ENCODE data around the gene ZNF544. TPM values are rescaled to one million over a fixed set of nuclear protein-coding genes. Genes with fewer than 3 reads are reported as not detected.

Gene ZNF544
- total RNA-seq, 1 donor, result 35.6 TPM

DNA sequence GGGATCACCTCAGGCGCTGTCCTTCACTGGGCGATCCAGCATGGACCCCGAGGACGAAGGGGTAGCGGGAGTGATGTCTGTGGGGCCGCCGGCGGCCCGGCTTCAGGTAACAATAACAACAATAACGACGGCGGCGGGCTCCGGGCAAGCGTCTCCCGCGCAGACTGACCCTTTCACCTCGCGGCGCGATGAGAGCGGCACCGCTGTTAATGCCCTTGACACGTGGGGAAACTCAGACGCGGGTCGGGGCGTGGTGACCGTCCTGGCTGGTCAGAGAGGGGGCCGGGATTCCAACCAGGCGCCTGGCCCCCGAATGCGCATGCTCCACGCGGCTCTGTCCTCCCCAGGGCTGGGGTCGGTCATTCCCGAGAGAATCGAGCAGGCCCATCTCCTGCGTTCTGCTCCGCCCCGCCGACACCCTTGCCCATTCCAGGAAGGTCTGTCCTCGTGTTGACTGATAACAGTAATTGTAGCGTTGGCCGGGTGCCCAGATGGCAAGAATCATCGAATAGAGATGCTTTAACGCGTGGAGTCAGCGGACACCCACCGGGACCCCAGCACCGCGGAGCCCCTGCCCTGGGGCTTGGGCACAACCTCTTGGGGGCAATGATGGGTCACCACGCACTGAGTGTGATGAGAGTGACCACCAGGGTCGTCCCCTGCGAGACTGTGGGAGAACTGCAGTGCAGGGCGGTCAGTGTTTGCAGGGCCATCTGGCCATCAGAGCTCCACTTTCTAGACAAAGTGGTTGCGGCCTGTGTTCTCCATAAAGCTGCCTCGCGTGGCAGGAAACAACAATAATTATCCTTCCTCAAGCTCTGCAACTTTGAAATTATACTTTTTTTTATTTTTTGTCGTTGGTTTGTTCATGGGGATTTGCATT, 50.6 kb downstream of the ZNF544 start:
- TF ChIP-seq, protein P1, sequence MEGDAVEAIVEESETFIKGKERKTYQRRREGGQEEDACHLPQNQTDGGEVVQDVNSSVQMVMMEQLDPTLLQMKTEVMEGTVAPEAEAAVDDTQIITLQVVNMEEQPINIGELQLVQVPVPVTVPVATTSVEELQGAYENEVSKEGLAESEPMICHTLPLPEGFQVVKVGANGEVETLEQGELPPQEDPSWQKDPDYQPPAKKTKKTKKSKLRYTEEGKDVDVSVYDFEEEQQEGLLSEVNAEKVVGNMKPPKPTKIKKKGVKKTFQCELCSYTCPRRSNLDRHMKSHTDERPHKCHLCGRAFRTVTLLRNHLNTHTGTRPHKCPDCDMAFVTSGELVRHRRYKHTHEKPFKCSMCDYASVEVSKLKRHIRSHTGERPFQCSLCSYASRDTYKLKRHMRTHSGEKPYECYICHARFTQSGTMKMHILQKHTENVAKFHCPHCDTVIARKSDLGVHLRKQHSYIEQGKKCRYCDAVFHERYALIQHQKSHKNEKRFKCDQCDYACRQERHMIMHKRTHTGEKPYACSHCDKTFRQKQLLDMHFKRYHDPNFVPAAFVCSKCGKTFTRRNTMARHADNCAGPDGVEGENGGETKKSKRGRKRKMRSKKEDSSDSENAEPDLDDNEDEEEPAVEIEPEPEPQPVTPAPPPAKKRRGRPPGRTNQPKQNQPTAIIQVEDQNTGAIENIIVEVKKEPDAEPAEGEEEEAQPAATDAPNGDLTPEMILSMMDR (IDR thresholded peaks at IDR 0.05; ENCODE audit: insufficient read depth, low read length), result no peak
- DNase-seq (ENCODE audit: low read depth), result peak; percentile 74
- peak overlapping the region; percentile 88 for H3K4me3 ChIP-seq (ENCODE audit: low read depth, low read length)

DNA sequence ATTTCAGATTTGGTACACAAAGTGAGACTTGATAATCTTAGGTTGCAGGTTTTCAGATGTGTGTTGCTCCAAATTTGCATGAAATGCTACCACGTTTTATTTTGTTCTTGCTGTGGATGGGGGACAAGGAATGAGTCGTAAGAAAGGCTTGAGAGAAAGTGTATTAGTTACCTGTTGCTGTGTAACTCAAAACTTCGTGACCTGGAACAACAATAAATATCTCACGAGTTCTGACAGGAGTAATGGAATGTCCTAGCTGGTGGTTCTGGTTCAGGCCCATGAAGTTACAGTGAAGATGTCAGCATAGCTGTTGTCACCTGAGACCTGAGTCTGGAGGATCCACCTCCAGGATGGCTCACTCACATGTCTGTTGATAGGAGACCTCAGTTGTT, 51.2 kb downstream of the ZNF544 start:
- TF ChIP-seq, protein P1 (IDR thresholded peaks at IDR 0.05; ENCODE audit: insufficient read depth, low read length), result no peak
- H3K4me3 ChIP-seq (ENCODE audit: low read depth, low read length), result peak overlapping the region; percentile 88
- no peak for DNase-seq (ENCODE audit: low read depth)

DNA sequence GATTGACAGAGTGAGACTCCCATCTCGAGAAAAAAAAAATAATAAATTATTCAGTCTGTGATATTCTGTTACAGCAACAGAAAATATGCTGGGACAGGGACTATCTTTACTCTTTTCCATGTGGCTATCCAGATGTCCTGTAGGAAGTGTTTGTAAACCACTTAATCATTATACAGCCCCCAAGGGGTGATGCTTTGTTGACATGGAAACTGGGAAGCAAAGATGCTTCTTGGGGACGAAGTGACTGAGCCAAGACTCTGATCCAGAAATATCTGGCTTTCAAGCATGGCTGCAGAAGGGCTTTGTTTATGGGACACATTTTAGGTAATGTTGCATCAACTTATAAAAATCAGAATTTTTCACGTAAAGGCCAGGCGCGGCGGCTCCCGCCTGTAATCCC, 55.5 kb downstream of the ZNF544 start:
- no peak overlapping the region for H3K4me3 ChIP-seq (ENCODE audit: low read depth, low read length)
- TF ChIP-seq, protein P1 (IDR thresholded peaks at IDR 0.05; ENCODE audit: insufficient read depth, low read length), result no peak
- DNase-seq (ENCODE audit: low read depth), result no peak

DNA sequence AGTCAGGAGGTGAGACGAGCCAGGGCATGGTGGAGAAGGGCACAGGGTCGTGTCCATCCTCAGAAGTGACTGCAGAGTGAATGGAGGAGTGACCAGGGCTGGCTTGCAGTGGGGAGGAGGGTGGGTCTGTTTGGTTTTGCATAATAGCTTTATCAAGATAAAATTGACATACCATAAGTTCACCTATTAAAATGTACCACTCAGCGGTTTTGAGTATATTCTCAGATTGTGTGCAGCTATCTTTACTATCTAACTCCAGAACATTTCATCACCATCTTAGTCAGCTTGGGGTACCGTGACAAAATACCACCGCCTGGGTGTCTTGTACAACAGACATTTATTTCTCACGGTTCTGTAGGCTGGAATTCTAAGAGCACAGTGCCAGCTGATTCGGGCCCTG, 63.2 kb downstream of the ZNF544 start:
- H3K4me3 ChIP-seq (ENCODE audit: low read depth, low read length), result no peak overlapping the region
- DNase-seq (ENCODE audit: low read depth), result no peak
- TF ChIP-seq, protein P1 (IDR thresholded peaks at IDR 0.05; ENCODE audit: insufficient read depth, low read length), result no peak

DNA sequence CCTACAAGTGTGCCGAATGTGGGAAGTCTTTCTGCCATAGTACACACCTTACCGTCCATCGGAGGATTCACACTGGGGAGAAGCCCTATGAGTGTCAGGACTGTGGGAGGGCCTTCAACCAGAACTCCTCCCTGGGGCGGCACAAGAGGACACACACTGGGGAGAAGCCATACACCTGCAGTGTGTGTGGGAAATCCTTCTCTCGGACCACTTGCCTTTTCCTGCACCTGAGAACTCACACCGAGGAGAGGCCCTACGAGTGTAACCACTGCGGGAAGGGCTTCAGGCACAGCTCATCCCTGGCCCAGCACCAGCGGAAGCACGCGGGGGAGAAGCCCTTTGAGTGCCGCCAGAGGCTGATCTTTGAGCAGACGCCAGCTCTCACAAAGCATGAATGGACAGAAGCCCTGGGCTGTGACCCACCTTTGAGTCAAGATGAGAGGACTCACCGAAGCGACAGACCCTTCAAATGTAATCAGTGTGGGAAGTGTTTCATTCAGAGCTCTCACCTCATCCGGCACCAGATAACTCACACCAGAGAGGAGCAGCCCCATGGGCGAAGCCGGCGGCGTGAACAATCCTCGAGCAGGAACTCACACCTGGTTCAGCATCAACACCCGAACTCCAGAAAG, 66.1 kb downstream of the ZNF544 start:
- no peak overlapping the region for H3K4me3 ChIP-seq (ENCODE audit: low read depth, low read length)
- no peak for DNase-seq (ENCODE audit: low read depth)
- TF ChIP-seq, protein P1 (IDR thresholded peaks at IDR 0.05; ENCODE audit: insufficient read depth, low read length), result no peak

DNA sequence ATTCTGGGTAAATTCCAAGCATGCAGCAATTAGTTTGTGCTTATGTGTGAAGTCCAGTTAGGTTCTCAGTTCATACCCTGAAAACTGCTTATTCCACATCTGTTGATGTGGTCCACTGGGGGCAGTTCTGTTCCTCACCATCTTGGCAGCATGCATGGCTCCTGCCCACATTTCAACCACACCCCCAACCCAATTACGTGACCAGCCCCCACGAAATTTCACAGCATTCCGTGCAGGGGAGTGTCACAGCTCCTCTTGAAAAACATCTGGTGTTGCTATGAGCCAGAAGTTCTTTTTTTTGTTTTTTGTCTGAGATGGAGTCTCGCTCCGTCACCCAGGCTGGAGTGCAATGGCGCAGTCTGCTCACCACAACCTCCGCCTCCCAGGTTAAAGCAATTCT, 67.4 kb downstream of the ZNF544 start:
- TF ChIP-seq, protein P1 (IDR thresholded peaks at IDR 0.05; ENCODE audit: insufficient read depth, low read length), result no peak
- no peak for DNase-seq (ENCODE audit: low read depth)
- no peak overlapping the region for H3K4me3 ChIP-seq (ENCODE audit: low read depth, low read length)
